Measurements from ENCODE around the gene ENDOV.

The ENDOV gene

GRCh38 chr17:80423536-80424225, 8.7 kb downstream of the ENDOV start:
- ChIA-PET POLR2A (interaction anchor here (0.7 to 2.6 kb wide), 2 partner anchors 31 to 422 kb away, joined by 3 to 11 read pairs; no protein-coding TSS in a partner anchor), CTCF (interaction anchor here (1.0 kb wide), 1 partner anchor 10 kb away, joined by 3 read pairs; no protein-coding TSS in a partner anchor)
- no peak for DNase-seq (ENCODE audit: extremely low spot score)
- TF ChIP-seq SP1 (IDR thresholded peaks at IDR 0.05) (no peak), FOXM1 (IDR thresholded peaks at IDR 0.05; ENCODE audit: borderline replicate concordance) (no peak), NFRKB (IDR thresholded peaks at IDR 0.05) (no peak), LEF1 (IDR thresholded peaks at IDR 0.05; ENCODE audit: borderline replicate concordance) (no peak), ARNT (IDR thresholded peaks at IDR 0.05) (no peak), L3MBTL2 (conservative IDR thresholded peaks at IDR 0.05) (no peak), HDGF (IDR thresholded peaks at IDR 0.05; ENCODE audit: borderline replicate concordance) (no peak), CTBP1 (IDR thresholded peaks at IDR 0.05; ENCODE audit: borderline replicate concordance) (no peak), ELF4 (IDR thresholded peaks at IDR 0.05) (no peak), ZNF384 (IDR thresholded peaks at IDR 0.05) (no peak), TARDBP (IDR thresholded peaks at IDR 0.05) (no peak), BHLHE40 (IDR thresholded peaks at IDR 0.05; ENCODE audit: borderline replicate concordance) (no peak), FOXA1 (IDR thresholded peaks at IDR 0.05) (no peak), PKNOX1 (IDR thresholded peaks at IDR 0.05) (no peak), FOXK2 (IDR thresholded peaks at IDR 0.05) (no peak), SUZ12 (IDR thresholded peaks at IDR 0.05) (no peak)

GRCh38 chr17:80424261-80424660, 9.3 kb downstream of the ENDOV start:
- TF ChIP-seq FOXM1 (IDR thresholded peaks at IDR 0.05; ENCODE audit: borderline replicate concordance), result no peak
- TF ChIP-seq ARNT (IDR thresholded peaks at IDR 0.05), result no peak
- ChIA-PET POLR2A (interaction anchor here (2.6 kb wide), 1 partner anchor 30 kb away, joined by 11 read pairs; no protein-coding TSS in a partner anchor), CTCF (interaction anchor here (1.0 kb wide), 2 partner anchors 9 to 10 kb away, joined by 3 read pairs; no protein-coding TSS in a partner anchor)
- no peak for DNase-seq (ENCODE audit: extremely low spot score)

GRCh38 chr17:80424878-80425765, 10.2 kb downstream of the ENDOV start:
- POLR2A ChIA-PET, result interaction anchor here (2.6 kb wide), 1 partner anchor 30 kb away, joined by 11 read pairs; no protein-coding TSS in a partner anchor
- no peak for DNase-seq (ENCODE audit: extremely low spot score)
- TF ChIP-seq FOXA1 (IDR thresholded peaks at IDR 0.05) (no peak), NFRKB (IDR thresholded peaks at IDR 0.05) (no peak), ELF4 (IDR thresholded peaks at IDR 0.05) (no peak), HDGF (IDR thresholded peaks at IDR 0.05; ENCODE audit: borderline replicate concordance) (no peak), ZNF384 (IDR thresholded peaks at IDR 0.05) (no peak), SP1 (IDR thresholded peaks at IDR 0.05) (no peak), CTBP1 (IDR thresholded peaks at IDR 0.05; ENCODE audit: borderline replicate concordance) (no peak), FOXK2 (IDR thresholded peaks at IDR 0.05) (no peak), BHLHE40 (IDR thresholded peaks at IDR 0.05; ENCODE audit: borderline replicate concordance) (no peak), LEF1 (IDR thresholded peaks at IDR 0.05; ENCODE audit: borderline replicate concordance) (no peak), FOXM1 (IDR thresholded peaks at IDR 0.05; ENCODE audit: borderline replicate concordance) (no peak), PKNOX1 (IDR thresholded peaks at IDR 0.05) (no peak), ARNT (IDR thresholded peaks at IDR 0.05) (no peak), TARDBP (IDR thresholded peaks at IDR 0.05) (no peak)
- CTCF ChIA-PET, result interaction anchor here (0.6 to 1.0 kb wide), 2 partner anchors 11 to 546 kb away, joined by 3 to 4 read pairs; no protein-coding TSS in a partner anchor

DNA sequence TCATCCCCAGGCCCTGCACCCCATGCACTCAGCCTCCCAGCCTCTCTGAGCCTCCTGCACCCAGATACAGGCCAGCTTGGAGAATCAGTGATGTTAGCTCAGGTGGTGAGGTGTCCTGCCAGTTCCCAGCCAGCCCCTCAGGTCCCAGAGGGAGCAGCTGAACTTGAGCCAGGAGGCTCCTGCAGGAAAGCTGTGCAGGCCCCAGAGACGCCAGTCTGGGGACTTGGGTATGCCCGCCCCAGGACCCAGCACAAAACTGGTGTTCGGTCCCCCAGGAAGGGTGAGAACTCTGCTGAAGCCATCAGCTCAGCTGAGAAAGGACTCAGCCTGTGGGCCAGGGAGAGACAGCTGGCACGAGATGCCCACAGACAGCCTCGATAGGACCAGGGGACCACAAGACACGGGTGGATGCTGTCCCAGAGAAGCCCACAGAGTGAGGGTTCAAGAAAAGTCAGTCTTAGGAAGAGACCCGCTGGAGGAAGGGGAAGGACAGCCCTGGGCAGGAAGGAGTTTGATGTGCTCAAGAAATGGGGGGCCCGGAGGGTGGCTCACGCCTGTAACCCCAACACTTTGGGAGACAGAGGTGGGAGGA, 11.0 kb downstream of the ENDOV start:
- POLR2A ChIA-PET, result no interaction called here
- DNase-seq (ENCODE audit: extremely low spot score), result no peak
- CTCF ChIA-PET, result no interaction called here
- TF ChIP-seq FOXA1 (IDR thresholded peaks at IDR 0.05) (no peak), L3MBTL2 (conservative IDR thresholded peaks at IDR 0.05) (no peak), BHLHE40 (IDR thresholded peaks at IDR 0.05; ENCODE audit: borderline replicate concordance) (no peak), ZNF384 (IDR thresholded peaks at IDR 0.05) (no peak), TARDBP (IDR thresholded peaks at IDR 0.05) (no peak), CTBP1 (IDR thresholded peaks at IDR 0.05; ENCODE audit: borderline replicate concordance) (no peak), SP1 (IDR thresholded peaks at IDR 0.05) (no peak)

DNA sequence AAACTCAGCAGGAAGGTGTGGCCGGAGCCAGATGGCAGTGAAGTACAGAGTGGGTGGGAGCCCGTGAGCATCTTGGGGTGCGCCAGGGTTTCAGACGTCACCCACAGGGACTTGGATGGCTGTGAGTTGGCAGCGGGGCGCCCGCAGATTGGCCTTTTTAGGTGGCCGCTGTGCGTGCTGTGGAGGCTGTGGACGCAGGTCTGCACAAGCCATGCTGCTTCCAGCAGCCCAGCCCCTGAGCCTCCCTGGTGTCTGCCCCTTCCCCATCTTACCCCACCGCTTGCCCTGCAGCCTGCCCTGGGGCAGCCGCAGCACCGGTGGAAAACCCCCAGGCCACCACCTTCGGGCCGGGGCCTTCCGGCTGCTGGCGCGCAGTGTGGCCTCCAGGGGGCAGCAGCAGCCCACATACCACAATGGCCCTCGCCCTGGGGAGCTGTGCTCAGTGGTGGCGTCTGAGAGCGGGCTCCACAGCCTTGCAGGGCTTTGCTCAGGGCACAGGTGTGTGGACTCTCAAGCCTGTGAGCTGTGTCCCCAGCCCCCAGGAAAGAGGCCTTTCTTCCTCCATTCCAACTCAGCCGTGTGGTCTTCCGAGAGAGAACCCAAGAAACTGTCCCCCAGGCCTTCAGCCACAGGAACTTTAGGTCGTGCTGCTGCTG, 11.8 kb downstream of the ENDOV start:
- POLR2A ChIA-PET, result no interaction called here
- peak; percentile 94 for DNase-seq (ENCODE audit: extremely low spot score)
- CTCF ChIA-PET, result interaction anchor here (0.6 to 1.5 kb wide), 9 partner anchors 11 to 552 kb away, joined by 3 to 5 read pairs (median 4); no protein-coding TSS in a partner anchor
- TF ChIP-seq HDGF (IDR thresholded peaks at IDR 0.05; ENCODE audit: borderline replicate concordance), result peak; percentile 24; the same call in 1 of the 2 replicates
- no peak for TF ChIP-seq PKNOX1 (IDR thresholded peaks at IDR 0.05)
- TF ChIP-seq TARDBP (IDR thresholded peaks at IDR 0.05), result no peak
- no peak for TF ChIP-seq CTBP1 (IDR thresholded peaks at IDR 0.05; ENCODE audit: borderline replicate concordance)
- no peak for TF ChIP-seq SUZ12 (IDR thresholded peaks at IDR 0.05)
